CD4-positive, alpha-beta T cell treated with Interferon gamma for 1 hour (primary cell): ENCODE results near the gene IFIT3.
"Not testable (repeated sequence)": the region's sequence is repeated elsewhere in the genome, so short reads cannot be mapped to it uniquely, and the experiment has no call there.

Source experiments
- DNase-seq: peaks from one replicate; pipeline ENCODE4 v3.0.0-alpha.2; 2020

The IFIT3 gene

GRCh38 chr10:89304026-89304425 is 23.8 kb upstream of the IFIT3 start:
- no peak for DNase-seq

- DNase-seq: no peak
Observed at GRCh38 chr10:89304446-89304845, 23.4 kb upstream of the IFIT3 start.

- DNase-seq: no peak
Observed at GRCh38 chr10:89304925-89305324, 22.9 kb upstream of the IFIT3 start.

- no peak for DNase-seq
Observed at GRCh38 chr10:89305766-89306433, 21.9 kb upstream of the IFIT3 start.

- no peak for DNase-seq
Observed at GRCh38 chr10:89306434-89307268, 21.1 kb upstream of the IFIT3 start.

GRCh38 chr10:89307269-89307577 is 20.6 kb upstream of the IFIT3 start:
- no peak for DNase-seq

- DNase-seq: no peak
Observed at GRCh38 chr10:89308266-89308665, 19.5 kb upstream of the IFIT3 start.

- DNase-seq: no peak
Observed at GRCh38 chr10:89308736-89309135, 19.1 kb upstream of the IFIT3 start.

- DNase-seq: no peak
Observed at GRCh38 chr10:89309156-89310055, 18.4 kb upstream of the IFIT3 start.

GRCh38 chr10:89310056-89310893 is 17.5 kb upstream of the IFIT3 start:
- DNase-seq: no peak

- no peak for DNase-seq
Observed at GRCh38 chr10:89312973-89313372, 14.8 kb upstream of the IFIT3 start.

- DNase-seq: no peak
Observed at GRCh38 chr10:89314676-89315075, 13.1 kb upstream of the IFIT3 start.

GRCh38 chr10:89318047-89318446 is 9.8 kb upstream of the IFIT3 start:
- not testable (repeated sequence) for DNase-seq

- DNase-seq: not testable (repeated sequence)
Observed at GRCh38 chr10:89325081-89325480, 2.7 kb upstream of the IFIT3 start.

GRCh38 chr10:89325856-89326255 is 1.9 kb upstream of the IFIT3 start:
- not testable (repeated sequence) for DNase-seq

- no peak for DNase-seq
Observed at GRCh38 chr10:89329151-89329550, 1.4 kb downstream of the IFIT3 start.

- not testable (repeated sequence) for DNase-seq
Observed at GRCh38 chr10:89330014-89330413, 2.2 kb downstream of the IFIT3 start.

GRCh38 chr10:89330537-89331212 is 2.9 kb downstream of the IFIT3 start:
- DNase-seq: no peak

GRCh38 chr10:89331487-89332122 is 3.8 kb downstream of the IFIT3 start:
- DNase-seq: not testable (repeated sequence)

- no peak for DNase-seq
Observed at GRCh38 chr10:89332123-89332633, 4.4 kb downstream of the IFIT3 start.

- DNase-seq: no peak
Observed at GRCh38 chr10:89335226-89335625, 7.4 kb downstream of the IFIT3 start.
